HUES48 (cell line): Measurements from ENCODE around the gene RERE.

Experiments
- H3K27ac ChIP-seq: one replicate; pipeline ENCODE4 v1.7.0; 2013; ENCODE audit warnings: low read depth, low read length, inconsistent platforms
- H3K27me3 ChIP-seq: 2 replicates; pipeline ENCODE4 v1.6.1; 2013; ENCODE audit warnings: mild to moderate bottlenecking, low read length; ENCODE audit not compliant: control insufficient read depth, insufficient read depth
- H3K36me3 ChIP-seq: 2 replicates; pipeline ENCODE4 v1.6.1; 2013; ENCODE audit warnings: low read length; ENCODE audit not compliant: control insufficient read depth, insufficient read depth
- H3K4me1 ChIP-seq: 2 replicates; pipeline ENCODE4 v1.6.1; 2013; ENCODE audit warnings: mild to moderate bottlenecking, low read length; ENCODE audit not compliant: control insufficient read depth, insufficient read depth
- H3K4me3 ChIP-seq: 2 replicates; pipeline ENCODE4 v1.5.1; 2013; ENCODE audit warnings: mild to moderate bottlenecking, low read depth, low read length
- H3K9ac ChIP-seq: 2 replicates; pipeline ENCODE4 v1.6.1; 2013; ENCODE audit warnings: mild to moderate bottlenecking, low read depth, low read length, moderate library complexity
- H3K9me3 ChIP-seq: 2 replicates; pipeline ENCODE4 v1.6.1; 2013; ENCODE audit warnings: low read length; ENCODE audit not compliant: control insufficient read depth, insufficient read depth

The RERE gene

DNA sequence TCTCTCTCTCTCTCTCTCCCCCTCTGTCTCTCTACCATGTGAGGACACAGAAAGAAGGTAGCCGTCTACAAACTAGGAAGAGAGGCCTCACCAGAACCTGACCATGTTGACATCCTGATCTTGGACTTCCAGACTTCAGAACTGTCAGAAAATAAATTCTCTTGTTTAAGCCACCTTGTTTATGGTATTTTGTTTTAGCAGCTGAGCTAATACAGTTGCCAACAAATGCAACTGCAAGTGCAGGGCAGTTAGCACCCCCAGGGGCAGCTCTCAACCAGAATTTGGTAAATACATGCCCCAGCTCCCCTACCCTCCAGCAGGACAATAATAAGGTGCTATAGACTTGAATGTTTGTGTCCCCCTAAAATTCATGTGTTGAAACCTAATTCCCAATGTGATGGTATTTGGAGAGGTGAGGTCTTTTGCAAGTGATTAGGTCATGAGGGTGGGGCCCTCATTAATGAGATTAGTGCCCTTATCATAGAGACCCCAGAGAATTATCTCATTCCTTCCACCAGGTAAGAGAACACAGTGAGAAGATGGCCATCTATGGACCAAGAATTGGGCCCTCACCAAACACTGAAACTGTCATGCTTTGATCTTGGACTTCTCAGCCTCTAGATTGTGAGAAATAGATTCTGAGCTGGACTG is 506.2 kb downstream of the RERE start:
- Histone ChIP-seq H3K4me1 (peaks cover 17% of the 10 kb centered on the region), H3K9ac (no peak overlapping the region), H3K4me3 (no peak overlapping the region), H3K9me3 (no peaks in the 10 kb centered on the region), H3K27me3 (no peaks in the 10 kb centered on the region; the same call in 1 of the 2 replicates), H3K36me3 (no peaks in the 10 kb centered on the region), H3K27ac (no peak overlapping the region)

- no peak overlapping the region for H3K4me3 ChIP-seq
- no peaks in the 10 kb centered on the region for H3K36me3 ChIP-seq
- H3K27me3 ChIP-seq, result no peaks in the 10 kb centered on the region
- H3K9me3 ChIP-seq, result no peaks in the 10 kb centered on the region
- no peak overlapping the region for H3K27ac ChIP-seq
- H3K4me1 ChIP-seq, result peaks cover under 1% of the 10 kb centered on the region; the same call in 1 of the 2 replicates
- no peak overlapping the region for H3K9ac ChIP-seq
Observed at GRCh38 chr1:8307628-8308027, 509.8 kb downstream of the RERE start.

DNA sequence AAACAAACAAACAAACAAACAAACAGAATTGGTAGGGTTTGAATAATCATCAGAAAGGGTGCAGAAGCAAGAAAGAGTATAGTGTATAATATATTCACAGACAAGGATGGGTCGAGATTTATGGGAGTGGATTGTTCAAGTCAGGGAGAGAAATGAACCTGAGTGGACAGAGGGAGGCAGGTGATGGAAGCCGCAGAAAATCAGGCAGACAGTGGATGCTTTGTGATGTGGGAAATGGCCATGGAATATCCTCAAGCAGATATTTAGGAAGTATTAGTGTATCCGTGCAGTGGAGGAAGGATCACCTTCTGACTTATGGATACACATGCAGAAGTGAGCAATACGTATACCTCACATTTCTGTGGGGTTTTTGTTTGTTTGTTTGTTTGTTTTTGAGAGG is 513.6 kb downstream of the RERE start:
- no peak overlapping the region for H3K27ac ChIP-seq
- H3K9ac ChIP-seq, result no peak overlapping the region
- peaks cover 7% of the 10 kb centered on the region; the same call in 1 of the 2 replicates for H3K4me1 ChIP-seq

GRCh38 chr1:8303141-8303540 is 514.3 kb downstream of the RERE start:
- Histone ChIP-seq H3K27ac (no peak overlapping the region), H3K9me3 (no peaks in the 10 kb centered on the region), H3K9ac (no peak overlapping the region), H3K4me1 (peaks cover 7% of the 10 kb centered on the region; the same call in 1 of the 2 replicates), H3K27me3 (no peaks in the 10 kb centered on the region), H3K36me3 (no peaks in the 10 kb centered on the region), H3K4me3 (no peak overlapping the region)

More for the DNA sequence above, 513.6 kb downstream of the RERE start:
- Histone ChIP-seq H3K9me3 (no peaks in the 10 kb centered on the region), H3K36me3 (no peaks in the 10 kb centered on the region), H3K27me3 (no peaks in the 10 kb centered on the region), H3K4me3 (no peak overlapping the region)
